Hepatic stellate cell (primary cell): ENCODE results near the gene A1BG.
"Not testable (repeated sequence)": the region's sequence is repeated elsewhere in the genome, so short reads cannot be mapped to it uniquely, and the experiment has no call there.

Experiments
- DNase-seq: peaks from one replicate; pipeline ENCODE4 v3.0.0; 2011; ENCODE audit warnings: low spot score

Gene A1BG

DNA sequence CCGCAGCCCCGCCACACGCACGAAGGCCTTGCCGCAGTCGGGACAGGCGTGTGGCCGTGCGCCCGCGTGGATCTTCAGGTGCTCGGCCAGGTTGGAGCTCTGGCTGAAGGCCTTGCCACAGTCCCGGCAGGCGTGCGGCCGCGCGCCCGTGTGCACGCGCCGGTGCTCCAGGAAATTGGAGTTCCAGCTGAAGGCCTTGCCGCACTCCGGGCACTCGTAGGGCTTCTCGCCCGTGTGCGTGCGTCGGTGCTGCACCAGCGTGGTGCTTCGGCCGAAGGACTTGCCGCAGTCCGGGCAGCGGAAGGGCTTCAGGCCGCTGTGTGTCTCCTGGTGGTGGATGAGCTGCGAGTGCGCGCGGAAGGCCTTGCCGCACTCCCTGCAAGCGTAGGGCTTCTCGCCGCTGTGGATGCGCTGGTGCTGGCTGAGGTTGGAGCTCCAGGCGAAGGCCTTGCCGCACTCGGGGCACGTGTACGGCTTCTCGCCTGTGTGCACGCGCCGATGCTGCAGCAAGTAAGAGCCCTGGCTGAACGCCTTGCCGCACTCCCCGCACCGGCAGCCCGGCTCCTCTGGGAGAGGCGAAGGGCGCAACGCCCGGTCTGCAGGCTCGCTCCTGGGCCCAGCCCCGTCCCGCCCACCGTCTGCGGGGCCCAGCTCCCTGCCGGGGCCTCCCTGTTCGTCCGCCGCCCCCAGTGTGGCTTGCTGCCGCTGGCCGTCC lies 3.6 kb upstream of the A1BG start:
- peak; percentile 53 for DNase-seq

DNA sequence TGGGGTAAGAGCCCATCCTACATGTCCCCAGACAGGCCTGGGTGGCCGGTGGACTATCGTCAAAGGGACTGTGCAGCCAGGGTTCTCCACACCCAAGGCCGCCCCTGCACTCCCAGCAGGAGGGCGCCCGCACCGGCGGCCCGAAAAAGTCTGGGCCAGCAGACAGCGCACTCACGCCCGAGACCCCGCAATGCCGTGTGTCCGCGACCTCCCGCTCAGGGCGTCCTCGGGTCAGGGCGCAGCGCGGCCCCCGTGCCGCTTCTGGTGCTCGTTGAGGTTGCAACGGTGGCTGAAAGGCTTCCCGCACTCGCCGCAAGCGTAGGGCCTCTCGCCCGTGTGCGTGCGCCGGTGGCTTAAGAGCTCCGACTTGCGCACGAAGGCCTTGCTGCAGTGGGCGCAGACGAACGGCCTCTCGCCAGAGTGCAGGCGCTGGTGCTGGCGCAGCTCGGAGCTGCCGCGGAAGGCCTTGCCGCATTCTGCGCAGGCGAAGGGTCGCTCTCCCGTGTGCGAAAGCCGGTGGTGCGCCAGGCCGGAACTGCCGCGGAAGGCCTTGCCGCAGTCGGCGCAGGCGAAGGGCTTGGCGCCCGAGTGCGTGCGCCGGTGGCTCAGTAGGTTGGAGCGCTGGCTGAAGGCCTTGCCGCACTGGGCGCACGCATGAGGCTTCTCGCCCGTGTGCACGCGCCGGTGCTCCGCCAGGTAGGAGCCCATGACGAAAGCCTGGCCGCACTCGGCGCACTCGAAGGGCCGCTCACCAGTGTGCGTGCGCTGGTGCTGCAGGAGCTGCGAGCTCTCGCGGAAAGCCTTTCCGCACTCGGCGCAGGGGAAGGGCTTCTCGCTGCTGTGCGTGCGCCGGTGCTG lies 2.8 kb upstream of the A1BG start:
- DNase-seq = peak; percentile 50

DNA sequence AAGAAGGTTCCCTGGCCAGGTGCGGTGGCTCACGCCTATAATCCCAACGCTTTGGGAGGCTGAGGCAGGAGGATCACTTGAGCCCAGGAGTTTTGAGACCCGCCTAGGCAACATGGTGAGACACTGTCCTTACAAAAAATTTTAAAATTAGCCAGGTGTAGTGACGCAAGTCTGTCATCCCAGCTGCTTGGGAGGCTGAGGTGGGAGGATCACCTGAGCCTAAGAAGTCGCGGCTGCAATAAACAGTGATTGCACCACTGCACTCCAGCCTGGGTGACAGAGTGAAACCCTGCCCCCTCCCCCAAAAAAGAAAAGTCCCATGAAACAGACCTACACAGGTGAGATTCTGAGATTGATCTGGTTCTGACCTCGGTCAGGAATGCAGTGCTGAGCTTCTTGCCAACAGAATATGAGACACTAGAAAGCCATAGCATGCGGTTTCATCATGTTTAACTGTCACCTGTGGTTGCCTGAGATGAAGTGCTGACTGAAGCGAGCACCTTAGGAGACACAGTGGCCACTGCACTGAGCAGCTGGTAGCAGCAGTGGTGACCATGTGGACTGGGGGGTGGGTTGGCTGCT lies 2.0 kb upstream of the A1BG start:
- no peak for DNase-seq

DNA sequence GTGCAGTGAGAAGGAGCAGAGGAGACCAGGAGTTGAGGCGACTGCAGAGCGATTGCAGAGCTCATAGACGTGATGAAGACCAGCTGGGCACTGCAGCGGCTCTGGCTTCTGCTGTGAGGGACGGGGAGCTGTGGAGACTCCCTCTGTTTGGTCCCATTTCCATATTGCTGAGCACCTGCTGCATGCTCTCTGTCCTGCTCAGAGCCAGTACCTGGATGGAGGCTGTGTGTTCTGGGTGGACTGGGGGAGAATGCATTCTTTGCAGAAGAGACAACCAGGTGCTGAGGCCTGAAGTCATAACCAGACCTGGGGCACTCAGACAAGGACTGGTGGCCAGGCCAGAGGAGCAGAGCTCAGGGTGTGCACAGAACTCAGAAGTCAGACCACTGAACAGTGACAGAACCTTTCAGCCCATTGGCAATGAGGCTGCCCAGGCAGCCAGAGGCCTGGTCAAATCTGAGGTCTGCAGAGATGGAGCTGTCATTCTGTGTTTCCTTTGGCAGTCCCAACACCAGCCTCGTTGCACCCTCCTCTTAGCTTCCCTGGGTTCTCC lies 1.3 kb upstream of the A1BG start:
- DNase-seq = no peak

DNA sequence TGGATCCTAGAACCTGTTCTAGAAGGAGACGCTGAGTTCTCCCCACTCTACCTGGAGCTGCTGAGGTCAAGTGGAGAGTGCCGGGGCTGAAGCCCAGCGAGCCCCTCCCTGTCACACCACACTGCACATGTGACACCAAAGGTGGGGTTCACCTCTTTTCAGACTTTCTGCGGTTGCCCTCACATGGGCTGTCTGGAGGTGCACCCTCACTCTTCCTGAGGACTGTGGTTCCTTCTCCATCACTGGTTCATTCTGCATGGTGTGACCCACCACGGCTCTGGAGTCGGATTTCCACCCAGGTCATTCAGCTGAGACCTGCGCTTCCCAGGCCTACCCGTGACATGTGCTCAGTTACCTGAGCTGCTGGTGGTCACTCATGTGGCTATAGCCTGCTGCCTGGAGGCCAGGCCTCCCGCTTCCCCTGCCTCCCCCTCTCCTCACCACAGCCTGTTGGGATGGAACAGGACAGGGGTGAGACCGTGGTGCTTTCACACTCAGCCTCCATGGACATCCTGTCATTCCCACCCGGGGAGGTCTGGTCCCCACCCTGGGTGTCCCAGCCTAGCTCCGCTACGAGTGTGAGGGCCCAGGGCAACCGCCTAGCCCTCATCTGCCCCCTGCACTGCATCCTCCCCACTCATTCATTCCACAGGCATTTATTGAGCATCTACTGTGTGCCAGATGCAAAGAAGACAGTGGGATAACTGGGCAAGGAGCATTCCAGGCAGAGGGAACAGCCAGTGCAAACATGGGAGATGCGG lies 605 bp upstream of the A1BG start:
- DNase-seq = no peak

DNA sequence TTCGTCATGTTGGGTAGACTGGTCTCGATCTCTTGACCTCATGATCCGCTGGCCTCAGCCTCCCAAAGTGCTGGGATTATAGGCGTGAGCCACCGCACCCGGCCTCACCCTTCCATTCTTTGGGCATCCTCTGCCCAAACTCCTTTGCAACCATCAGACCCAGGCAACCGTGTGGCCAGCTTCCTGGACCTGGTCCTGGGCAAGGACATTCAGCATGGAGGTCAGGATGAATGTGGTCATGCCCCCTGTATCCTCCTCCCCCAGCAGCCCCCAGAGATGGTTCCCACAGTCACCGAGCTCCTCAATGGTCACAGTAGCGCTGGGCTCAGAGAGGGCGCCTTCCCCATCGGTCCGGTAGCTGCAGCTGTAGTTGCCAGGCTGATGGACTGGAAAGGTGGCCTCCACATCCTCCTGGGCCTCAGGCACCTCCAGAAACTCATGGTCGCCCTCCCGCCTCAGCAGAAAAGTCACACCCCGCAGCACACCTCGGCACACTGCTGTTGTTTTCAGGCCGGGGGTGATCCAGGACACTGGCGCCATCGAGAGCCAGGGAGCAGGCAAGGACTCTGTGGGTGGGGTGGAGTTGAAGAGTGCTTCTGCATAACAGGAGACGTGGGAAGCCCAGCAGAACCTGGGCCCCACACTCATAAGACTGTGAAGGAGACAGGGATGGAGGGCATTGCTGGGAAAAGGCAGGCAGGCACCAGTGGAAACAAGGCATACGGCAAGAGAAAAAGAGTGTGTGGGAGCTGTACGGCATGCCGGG lies 1.1 kb downstream of the A1BG start:
- no peak for DNase-seq

DNA sequence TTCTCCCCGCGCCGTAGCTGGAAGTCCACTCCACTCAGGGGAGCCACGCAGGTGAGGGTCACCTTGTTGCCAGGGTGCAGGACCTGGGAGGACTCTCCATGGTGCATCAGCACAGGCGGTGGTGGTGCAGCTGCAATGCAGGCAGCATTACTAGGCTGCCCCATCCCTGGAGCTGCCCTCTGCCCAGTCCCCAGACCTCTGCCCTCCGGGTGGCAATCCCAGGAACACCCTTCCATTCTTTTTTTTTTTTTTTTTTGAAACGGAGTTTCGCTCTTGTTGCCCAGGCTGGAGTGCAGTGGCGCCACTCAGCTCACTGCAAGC lies 1.8 kb downstream of the A1BG start:
- DNase-seq = no peak

DNA sequence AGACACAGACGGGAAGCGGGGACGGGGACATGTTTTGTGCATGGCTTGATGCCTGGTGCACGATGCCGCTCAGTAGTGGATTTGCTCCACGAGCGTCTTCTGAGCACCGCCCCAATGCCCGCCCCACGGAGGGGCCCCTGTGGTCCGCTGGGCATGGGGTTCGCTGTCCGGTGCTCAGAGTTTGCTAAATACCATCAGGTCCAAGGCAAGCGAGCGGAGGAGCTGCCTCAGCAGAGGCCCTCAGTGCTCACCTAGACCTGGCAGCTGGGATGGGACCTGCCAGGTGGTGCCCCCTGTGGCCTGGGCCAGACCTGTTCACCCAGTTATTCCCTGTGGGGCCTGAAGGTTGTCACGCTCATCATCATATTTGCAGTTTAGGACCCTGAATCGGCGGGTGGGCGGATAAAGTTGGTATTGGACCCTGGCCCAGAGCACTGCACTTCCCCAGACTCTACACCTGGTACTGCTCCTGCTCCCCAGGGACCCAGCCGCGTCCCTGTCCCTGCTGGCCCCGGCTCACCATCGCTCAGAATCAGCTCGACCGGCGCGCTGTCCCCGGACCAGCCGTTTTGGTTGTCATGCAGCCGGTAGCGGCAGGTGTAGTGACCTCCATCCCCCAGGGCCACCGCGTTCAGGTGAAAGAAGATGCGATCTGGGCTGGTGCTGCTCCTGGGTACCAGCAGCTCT lies 2.3 kb downstream of the A1BG start:
- no peak for DNase-seq

DNA sequence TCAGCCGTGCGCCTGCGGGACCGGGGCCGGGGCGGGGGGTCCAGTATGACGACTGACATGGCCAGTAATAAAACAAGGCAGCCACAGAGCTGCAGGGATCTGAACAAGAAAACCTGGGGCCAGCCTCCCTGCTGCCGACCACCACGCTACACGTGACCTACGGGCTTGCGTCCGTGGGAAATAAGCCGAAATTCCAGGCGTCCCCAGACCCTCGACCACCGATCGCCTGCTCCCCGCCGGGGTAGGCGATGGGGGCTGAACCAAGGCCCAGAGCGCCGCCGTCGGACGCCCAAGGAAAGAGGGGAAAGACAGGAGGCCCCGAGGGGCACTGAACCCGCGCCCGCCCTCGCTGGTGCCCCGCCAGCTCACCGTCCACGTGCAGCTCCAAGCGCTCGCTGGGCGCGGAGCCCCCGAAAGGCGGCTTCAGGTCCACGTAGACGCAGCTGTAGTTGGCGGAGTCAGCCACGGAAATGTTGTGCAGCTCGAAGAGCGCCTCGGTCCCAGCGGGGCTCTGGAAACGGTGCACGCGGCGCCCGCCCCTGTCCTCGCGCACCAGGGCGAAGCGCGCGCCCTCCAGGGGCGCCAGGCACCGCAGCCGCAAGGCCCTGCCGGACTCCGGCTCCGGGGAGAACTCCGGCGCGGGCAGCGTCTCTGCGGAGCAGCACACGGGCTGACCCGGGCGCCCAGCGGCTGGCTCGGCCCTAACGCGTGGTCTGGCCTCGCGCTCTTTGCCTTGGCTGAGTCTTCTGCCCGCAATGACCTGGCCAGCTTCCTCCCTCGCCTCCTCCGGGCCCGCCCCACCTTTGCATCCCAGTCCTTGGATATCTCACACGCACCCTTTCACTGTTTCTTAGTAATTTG lies 3.1 kb downstream of the A1BG start:
- DNase-seq = no peak

DNA sequence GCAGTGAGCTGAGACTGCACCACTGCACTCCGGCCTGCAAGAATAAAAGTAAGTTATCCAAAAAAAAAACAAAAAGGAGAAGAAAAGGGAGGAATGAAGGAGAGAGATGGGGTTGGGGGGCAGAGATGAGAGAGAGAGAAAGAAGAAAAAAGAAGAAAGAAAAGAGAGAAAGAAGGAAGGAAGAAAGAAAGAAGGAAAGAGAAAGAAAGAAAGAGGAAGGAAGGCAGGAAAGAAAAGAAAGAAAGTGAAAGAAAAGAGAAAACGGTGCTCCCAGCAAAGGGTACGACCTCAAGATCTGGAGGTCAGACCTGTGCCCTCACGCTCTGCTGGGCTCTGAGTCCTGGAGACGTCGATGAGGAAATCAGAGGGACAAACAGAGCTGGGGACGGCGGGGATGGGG lies 3.7 kb downstream of the A1BG start:
- no peak for DNase-seq

DNA sequence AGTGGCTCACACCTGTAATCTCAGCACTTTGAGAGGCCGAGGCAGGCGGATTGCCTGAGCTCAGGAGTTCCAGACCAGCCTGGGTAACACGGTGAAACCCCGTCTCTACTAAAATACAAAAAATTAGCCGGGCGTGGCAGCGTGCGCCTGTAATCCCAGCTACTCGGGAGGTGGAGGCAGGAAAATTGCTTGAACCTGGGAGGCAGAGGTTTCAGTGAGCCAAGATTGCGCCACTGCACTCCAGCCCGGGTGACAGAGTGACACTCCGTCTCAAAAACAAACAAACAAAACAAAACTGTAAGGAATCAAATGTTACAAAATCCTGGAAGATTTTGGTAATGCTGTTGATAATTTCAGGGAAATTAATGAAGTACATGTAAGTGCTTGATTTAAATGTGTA lies 5.2 kb downstream of the A1BG start:
- DNase-seq = not testable (repeated sequence)

DNA sequence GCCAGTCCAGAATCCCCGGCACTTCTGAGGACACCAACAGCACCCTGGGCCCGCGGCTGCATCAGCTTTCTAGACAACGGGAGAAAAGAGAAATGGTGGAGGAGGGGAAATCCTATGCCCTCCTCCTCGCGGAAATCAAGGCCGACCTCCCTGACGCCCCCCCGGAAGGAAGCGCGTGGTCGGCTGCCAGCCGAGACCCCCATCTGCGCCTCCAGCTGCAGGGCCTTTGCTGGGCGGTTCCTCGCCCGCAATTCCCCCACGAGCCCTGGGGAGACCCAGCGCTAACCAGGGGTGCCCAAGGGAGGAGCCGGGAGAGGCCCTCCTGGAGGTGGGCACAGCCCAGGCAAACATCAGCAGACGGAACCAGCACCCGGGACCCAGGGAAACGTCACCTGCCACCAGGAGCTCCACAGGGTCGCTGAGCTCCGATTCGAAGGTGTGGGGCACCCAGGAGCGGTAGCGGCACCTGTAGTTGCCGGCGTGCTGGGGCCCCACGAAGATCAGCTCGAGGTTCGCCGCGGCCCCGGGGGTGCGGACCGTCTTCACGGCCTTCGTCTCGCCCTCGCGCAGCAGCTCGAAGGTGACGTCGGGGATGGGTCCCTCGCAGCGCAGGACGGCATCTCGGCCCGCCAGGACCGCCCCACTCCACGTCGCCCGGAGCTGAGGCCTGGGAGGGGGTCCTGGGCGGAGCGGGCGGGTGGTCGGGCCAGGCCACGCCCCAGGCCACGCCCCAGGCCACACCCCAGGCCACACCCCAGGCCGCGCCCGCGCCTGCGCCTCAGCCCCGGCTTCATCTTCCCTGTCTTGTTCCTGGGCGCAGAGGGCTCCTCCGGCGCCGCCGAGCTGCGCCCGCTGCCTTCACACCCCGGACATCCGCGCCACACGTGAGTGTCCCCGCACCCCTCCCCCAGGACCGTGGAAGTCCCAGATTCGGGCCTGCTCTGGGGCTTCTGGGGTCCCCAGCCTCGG lies 6.0 kb downstream of the A1BG start:
- peak; percentile 94 for DNase-seq

DNA sequence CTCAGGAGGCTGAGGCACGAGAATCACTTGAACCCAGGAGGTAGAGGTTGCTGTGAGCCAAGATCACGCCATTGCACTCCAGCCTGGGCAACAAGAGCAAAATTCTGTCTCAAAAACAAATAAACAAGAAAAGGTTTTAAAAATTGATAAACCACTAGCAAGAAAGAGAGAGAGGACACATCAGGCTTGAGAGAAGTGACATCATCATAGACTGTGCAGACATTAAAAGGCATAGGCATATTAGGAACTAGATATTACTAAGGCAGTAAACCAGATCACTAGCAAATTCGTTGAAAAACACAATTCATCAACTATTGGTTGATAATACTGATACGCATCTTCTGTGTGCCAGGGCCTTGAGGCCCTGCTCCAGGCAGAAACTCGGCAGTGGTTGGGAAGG lies 7.7 kb downstream of the A1BG start:
- no peak for DNase-seq

DNA sequence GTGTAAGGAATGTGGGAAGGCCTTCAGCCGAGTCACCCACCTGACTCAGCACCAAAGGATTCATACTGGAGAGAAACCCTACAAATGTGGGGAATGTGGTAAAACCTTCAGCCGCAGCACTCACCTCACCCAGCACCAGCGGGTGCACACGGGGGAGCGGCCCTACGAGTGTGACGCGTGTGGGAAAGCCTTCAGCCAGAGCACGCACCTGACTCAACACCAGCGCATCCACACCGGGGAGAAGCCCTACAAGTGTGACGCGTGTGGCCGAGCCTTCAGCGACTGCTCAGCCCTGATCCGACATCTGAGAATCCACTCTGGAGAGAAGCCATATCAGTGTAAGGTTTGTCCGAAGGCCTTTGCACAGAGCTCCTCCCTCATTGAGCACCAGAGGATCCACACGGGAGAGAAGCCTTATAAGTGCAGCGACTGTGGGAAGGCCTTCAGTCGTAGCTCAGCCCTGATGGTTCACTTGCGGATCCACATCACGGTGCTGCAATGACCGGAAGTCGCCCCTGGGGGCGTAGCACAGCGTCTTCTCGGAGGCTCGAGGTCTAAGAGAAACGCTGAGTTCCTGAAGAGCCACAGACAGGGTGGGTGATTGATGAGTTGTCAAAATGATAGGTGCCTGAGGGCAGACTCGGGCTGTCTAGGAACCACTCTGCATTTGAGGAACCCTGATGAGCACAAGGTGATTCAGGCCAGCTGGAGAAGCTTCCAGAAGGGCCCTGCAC lies 14.3 kb downstream of the A1BG start:
- no peak for DNase-seq

DNA sequence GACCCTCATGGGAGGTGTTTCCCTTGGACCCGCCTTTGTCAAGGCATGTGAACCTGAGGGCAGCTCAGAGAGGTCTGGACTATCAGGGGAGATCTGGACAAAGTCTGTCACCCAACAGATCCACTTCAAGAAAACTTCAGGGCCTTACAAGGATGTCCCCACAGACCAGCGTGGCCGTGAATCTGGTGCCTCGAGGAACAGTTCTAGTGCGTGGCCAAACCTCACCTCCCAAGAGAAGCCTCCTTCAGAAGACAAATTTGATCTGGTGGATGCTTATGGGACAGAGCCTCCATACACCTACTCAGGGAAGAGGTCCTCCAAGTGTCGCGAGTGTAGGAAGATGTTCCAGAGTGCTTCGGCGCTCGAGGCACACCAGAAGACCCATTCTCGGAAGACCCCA lies 15.0 kb downstream of the A1BG start:
- DNase-seq = no peak

DNA sequence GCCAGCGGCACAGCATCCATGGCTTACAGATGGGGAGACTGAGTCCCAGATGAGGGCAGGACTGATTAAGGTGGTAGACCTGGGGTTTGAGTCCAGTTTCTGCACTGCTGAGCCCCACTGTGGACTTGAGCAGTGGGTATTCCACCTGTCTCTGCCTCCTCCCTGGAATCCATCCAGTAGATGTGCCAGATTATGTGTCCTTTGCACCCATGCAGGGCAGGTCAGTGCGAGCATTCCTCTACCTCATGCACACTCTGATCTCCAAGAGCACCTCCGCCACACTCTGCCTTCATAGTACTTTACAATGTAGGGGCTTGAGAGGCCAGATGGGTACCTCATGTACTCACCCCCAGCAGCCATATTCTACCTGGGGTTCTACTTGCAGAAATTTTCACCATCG lies 16.5 kb downstream of the A1BG start:
- DNase-seq = no peak

DNA sequence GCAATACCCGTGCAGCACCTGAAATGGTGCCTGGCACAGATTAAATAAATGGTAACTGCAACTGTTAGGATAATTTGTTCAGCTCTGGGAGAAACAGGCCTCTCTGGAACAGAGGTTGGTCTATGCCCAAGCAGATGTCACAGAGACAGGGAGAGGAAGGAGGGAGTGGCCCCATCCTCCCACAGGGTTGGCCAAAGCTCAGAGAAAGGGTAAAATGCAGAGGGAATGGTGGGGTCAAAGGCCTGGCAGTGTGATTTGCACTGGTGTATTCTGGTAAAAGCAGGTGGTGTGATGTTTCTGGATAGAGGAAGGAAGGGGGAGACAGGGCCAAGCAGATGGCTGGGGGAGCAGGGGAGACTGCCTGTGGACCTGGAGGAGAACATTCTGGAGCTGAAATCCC lies 17.1 kb downstream of the A1BG start:
- DNase-seq = no peak

DNA sequence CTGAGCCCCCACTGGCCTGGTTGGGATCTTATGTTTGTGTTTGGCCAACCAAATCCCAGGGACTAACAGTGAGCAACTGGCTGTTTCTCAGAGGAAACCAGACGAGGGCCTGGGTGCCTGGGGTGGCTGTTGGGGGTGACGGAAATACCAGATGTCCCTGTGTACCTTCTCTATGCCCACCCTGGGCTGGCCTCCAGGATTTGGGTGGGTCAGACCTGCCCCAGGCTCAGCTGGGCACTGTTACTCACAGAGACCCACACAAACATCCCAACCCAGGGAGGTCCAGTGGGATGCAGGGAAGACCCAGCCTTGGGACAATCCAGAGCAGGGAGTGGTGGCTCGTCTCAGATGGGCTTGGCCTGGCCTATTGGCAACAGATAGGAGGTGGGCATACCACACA lies 17.7 kb downstream of the A1BG start:
- DNase-seq = no peak
